GM19351 (cell line): Measurements from ENCODE around the gene ENTPD2.

ENCODE experiments used
- ATAC-seq: cut with Tn5 transposase; IDR thresholded peaks from one replicate; pipeline ENCODE4 v1.9.1; 2021; ENCODE audit warnings: mild to moderate bottlenecking, moderate library complexity; ENCODE audit not compliant: unreplicated experiment

Gene ENTPD2

DNA sequence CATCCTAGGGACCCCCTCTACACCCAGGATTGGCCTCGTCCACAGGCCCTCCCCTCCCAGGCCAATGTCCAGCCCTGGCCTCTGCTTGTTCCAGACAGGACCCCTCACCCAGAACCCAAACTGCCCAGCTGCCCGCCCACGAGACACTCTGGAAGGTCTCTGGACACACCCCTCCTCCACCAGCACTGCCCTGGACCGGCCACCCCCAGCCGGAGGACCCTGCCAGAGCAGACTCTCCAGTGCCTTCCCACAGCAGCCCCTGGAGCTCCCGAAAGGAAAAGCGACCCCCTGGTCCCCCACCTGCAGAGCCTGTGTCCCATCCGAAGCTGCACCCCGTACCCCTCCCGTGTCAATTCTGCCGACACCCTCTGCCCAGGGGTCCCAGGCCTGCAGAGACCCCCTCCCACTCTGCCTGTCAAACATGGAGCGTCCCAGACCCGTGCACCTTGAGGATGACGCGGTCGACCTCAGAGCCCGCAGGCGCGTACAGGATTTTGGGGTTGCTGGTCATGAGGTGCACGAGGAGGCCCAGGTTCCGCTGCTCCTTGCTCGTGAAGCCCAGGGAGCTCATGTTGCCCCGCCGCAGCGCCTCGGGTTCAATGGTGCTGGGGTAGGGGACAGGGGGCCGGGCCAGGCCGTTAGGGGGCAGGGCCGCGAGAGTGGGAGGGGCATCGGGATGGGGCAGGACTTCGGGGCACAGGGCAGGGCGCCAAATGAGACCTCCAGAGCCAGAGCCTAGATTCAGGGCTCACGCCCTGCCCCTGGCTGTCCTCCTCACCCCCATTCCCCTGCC, 33.8 kb downstream of the ENTPD2 start:
- no peak for ATAC-seq

DNA sequence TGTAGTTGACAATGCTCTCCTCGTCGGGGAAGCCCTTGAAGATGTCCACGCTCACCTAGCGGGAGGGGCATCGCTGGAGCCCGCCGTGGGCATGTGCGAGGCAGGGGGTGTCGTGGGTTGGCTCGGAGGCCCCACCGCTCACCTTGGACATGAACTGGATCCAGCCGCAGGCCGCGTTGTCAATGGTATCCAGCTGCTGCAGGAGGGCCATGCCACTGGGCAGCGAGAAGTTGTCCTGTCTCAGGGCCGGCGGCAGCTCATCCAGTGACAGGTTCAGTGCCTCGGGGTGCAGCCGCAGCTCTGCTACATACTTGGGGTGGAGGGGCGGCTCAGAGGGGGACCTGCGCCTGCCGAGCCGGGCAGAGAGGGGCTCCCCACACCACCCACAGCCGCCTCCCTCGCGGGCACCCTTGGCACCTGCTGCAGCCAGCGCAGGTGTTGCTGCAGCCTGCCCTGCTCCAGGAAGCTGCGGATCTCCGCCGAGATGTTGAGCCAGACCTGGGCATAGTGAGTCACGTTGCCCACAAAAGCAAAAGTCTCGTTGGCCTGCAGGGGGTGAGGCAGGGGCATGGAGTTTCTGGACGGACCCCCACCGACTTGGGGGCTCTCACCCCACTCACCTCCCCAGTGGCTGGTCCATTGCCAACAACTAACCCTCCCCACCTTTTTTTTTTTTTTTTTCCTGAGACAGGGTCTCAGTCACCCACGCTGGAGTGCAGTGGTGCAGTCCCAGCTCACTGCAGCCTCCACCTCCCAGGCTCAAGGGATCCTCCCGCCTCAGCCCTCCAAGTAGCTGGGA, 34.9 kb downstream of the ENTPD2 start:
- ATAC-seq: no peak

DNA sequence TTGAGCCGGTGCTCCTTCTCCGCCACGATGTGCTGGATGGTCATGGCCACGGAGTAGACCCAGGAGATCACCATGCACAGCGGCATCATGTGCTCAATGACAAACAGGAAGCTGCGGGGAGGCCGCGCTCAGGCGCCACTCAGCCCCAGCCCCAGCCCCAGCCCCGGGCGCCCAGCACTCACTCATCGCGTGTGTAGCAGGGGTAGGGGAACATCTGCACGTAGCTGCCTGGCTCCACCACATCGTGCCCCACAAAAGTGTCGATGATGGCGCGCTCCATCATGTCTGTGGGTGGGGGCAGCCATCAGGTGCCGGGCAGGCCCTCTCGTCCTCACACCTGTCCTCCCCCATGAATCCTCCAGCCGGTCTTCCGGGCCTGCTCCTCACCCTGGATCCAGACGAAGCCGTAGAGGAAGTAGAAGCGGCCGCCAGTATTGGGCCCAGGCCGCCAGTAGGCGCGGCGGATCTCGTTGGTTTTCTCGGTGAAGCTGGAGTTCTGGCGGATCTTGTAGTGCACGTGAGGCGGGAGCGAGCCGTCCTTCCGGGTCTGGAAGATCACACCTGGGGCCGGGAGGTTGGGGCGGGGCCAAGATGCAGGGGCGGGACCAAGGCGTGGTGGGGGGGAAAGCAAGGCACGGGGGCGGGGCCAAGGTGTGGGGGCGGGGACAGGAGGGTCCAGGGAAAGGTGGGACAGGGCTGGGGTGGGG, 35.9 kb downstream of the ENTPD2 start:
- ATAC-seq: no peak

DNA sequence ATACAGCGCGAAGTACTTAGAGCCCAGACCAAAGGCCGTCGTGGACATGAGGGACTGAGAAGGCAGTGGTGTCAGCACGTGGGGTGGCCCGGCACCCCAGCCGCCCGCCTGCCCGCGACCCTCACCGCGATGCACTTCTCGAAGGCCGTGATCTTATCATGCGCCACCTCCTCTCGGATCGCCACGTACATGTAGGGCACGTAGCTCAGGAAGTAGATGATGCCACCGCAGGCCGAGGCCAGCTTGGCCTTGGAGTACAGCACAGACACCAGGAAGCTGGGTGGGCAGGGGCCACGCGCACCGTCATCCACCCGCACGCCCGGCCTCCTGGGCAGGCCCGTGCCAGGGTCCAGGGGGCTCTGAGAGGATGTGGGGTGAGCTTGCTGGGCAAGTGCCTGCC, 36.8 kb downstream of the ENTPD2 start:
- no peak for ATAC-seq

DNA sequence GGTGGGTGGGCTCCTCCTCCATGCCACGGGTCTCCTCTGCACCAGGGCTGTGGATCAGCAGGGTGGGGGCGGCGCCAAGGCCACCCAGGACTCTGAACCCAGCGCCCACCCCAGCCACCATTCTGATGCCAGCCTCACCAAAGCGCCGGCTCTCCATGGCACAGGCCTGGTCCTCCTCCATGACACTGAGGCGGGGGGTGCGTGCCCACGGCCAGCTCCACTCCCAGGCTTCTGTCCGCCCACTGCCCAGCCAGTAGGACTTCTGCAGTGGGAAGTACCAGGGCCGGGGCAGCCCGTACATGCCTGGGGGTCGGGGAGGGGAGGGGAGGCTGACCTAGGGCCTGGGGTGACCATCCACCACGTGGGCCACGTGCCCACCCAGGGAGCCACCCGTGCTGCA, 37.4 kb downstream of the ENTPD2 start:
- ATAC-seq: no peak

DNA sequence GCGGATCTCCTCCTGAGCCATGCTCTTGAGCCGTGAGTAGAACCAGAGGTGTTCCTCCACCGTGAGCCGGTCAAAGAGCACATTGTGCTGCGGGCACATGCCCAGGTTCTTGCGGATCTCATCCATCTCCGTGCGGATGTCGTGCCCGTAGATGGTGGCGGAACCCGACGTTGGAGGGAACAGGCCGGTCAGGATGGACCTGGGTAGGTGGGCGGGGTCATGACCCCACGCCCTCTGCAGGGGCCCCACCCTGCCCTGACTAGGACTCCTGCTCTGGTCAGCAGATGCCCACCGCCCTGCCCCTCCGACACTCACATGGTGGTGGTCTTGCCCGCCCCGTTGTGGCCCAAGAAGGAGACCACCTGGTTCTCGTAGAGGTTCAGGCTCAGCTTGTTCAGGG, 37.9 kb downstream of the ENTPD2 start:
- ATAC-seq: no peak

DNA sequence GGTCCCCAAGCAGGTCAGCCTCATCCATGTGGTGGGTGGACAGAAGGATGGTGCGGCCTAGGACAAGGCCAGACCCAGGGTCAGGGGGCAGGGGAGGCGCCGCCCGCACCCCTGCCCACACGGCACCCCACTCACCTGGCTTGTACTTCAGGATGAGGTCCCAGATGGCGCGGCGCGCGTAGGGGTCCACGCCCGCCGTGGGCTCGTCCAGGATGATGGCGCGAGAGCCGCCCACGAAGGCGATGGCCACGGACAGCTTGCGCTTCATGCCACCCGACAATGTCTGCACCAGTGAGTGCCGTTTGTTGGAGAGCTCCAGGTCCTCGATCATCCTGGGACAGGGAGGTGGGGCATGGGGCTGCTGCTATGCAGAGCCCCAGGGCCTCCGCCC, 38.3 kb downstream of the ENTPD2 start:
- ATAC-seq: no peak

DNA sequence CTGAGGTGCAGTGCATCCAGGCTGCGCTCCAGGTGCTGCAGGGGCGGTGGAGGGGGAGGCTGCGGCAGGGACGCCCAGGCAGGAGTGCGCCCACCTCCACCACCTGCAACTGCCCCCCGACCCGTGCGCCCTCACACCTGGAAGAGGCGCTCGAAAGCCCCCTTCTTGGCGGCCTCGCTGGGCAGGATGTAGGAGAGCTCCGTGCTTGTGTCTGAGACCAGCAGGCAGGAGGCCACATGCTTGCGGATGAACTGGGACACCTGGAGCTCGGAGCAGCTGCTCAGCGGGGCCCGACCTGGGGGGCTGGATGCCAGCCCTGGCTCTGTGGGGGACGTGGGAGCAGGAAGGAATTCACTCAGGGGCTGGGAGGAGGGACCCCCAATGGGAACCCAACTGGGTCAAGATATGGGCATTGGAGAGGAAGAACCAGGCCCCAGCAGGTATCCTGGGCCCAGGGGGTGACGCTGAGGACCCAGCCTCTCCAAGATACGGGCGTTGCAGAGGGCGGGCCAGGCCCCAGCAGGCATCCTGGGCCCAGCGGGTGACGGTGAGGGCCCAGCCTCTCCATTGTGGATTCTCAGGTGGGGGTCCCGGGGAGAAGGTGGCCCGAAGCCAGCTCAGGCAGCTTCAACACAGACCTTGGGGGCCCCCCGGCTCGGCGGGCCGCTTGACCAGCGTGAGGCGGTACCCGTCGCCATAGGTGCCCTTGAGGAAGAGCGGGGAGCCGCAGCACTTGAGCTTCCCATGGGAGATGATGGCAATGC, 38.9 kb downstream of the ENTPD2 start:
- no peak for ATAC-seq

DNA sequence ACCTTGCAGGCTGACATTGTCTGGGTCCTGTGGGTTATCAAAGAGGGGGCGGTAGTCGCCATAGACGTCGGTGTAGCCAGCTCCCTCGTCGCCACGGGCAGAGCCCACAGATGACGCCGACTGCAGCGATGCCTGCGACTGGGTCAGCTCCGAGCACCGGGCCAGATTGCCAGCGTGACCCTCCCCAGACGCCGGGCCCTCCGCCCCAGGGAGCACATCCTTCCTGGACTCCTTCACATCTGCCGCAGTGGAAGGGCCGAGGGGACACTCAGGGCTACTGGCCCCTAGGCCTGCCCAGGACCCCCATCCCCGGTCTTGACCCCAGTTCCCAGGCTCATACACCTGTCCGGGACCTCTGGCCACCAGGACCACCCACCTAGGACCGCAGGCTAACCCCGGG, 39.7 kb downstream of the ENTPD2 start:
- ATAC-seq: no peak

DNA sequence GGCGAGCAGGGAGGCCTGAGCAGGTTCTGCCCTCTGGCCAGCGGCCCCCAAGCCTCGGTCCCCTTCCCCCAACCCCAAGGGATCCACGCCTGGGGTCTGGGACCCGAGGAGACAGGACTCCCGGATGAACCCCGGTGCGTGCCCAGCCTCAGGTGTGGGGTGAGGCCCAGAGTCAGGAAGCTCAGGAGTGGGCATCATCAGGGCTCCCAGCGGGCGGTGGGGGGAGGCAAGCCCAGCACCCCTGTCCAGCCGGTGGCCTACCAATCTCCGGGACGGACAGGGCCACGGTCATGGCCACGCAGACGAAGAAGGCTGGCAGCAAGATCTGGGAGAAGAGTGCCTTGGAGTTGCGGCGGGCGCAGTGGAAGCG, 40.3 kb downstream of the ENTPD2 start:
- no peak for ATAC-seq

DNA sequence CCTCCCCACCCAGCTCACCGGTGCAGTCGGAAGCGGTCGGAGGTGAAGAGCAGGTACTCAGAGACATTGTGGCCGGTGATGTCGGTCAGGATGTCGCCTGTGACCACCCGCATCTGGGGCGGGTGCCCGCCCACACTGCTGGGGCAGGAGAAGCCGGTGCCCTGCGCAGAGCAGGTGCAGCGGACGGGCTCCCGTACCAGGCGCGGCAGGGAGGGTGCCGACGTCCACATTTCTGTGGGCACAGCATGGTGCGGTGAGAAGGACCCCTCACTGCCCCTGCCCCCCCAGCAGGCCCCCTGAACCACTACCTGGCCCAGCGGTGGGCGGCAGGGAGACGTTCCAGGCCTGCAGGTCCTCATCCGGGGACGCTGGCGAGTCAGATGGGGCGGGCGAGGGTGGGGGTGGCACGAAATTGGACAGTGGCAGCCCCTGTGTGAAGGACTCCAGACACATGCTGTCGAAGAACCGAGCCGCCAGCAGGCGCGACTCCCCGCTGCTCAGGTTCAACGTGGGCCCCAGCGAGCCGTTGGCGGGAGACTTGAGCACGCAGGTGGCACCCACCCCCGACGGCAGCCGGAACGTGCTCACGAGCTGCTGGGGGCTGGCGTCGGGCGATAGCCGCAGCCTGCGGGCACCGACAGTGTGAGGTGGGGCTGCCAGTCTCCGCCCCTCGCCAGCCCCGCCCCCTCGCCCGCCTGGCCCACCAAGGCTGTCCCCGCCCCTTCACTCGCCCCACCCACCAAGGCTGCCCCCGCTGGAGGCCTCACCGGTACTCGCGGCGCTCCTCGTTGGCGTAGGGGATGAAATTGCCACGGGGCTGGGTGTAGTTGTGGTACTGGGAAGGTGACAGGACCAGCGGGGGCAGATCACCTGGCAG, 40.9 kb downstream of the ENTPD2 start:
- ATAC-seq: no peak

DNA sequence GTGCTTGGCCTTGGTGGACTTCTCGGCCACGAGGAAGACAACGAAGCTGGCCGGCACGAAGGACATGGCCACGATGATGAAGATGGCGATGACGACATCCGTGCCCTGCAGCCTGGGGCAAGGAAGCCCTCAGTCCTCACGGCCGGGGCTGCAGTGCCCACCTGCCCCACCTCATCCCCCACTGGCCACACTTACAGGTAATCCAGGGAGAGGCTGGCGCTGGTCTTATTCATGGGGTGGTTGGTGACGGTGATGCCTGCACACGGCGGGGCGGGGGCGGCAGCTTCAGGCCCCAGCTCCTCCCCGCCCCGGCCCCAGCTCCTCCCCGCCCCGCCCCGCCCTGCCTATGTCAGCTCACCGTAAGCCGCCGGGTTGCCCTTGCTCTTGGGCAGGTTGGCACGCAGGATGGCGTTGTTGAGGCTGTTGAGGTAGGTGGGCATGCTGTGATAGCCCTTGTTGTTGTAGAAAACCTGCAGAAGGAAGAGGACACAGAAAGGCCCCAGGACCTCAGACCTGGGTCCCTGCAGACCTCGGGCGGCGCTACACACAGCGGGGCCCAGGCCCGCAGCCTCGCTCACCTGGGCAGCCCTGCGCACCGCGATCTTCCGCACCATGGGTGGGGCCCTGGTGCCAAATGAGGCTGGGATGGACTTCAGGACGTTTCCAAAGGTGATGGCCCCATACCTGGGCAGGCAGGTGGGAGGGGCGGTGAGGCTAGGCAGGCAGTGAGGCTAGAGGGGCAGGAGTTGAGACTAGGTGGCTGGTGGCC, 41.8 kb downstream of the ENTPD2 start:
- no peak for ATAC-seq

DNA sequence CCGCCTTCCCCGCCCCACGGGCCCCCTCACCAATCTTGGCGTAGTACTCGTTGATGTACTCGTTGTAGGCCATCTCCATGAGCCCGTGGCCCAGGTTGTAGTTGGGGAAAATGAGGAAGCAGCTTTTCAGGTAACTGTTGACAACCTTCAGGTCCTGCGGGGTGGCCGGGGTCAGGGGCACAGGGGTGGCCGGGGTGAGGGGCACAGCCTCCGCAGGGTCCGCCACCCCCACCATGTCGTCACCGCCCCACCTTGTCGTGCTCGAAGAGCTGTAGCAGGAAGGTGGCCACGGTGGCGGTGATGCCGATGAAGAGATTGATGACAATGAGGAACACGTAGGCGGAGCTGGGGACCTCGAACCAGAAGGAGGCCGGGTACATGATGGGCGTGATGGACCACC, 42.7 kb downstream of the ENTPD2 start:
- ATAC-seq: no peak

DNA sequence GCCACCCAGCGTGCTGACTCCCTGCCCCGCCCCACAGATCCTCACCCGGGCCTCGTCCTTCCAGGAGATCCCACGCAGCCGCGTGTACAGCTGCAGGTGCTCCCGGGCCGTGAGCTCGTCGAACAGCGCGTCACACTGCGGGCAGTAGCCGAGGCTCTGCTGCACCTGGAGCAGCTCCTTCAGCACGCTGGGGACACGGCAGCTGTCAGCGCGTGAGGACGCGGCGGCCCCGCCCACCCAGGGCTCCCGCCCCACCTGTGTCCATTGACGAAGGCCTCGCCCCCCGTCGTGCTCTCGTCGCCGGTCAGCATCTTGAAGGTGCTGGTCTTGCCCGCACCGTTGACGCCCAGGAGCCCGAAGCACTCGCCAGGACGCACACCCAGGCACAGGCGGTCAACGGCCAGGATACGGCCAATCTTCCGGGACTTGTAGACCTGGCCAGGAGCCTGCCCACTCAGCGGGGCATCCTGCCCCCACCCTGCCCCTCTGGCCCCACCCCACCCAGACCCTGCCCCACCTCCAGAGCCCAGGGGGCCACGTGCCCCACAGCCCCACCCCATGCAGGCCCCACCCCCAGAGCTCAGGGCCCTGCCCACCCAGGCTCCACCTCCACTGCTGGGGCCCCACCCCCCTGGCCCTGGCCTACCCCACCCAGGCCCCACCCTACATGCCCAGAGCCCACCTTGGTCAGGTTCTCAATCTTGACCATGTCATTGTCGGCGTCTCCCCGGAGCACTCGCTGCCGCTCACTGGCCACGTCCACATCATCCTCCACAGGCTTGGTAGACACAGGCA, 43.7 kb downstream of the ENTPD2 start:
- no peak for ATAC-seq

DNA sequence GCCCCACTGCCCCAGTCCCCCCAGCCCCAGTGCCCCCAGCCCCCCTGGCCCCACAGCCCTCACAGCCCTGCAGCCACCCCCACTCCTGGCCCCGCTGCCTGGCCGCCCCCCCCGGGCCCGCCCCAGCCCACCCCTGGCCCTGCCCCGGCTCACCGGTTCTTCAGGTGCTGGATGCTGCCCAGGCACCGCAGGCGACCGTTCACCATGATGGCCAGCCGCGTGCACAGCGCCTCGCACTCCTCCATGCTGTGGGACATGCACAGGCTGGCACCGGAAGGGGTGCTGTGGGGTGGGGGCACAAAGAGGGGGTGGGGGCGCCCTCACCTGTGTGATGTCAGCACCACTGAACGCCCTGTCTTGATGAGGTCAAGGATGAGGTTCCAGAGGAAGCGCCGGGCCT, 44.6 kb downstream of the ENTPD2 start:
- ATAC-seq: no peak

DNA sequence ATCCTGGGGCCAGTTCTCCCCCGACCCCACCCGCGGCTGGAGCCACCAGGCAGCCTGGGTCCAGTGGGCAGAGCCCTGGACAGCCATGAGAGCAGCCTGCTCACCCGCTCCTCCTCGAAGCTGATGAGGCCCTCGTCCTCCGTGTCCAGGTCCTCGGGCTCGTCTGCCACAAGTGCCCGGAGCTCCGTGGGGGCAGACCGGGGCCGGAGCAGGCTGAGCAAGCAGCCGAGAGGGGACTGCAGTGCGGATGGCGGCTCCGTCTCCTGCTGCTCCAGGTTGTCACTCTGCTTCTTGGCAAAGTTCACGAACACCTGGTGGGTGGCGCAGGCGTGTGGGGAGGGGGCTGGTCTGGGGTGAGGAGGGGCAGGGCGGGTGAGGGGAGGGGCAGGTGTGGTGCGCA, 45.5 kb downstream of the ENTPD2 start:
- ATAC-seq: no peak

DNA sequence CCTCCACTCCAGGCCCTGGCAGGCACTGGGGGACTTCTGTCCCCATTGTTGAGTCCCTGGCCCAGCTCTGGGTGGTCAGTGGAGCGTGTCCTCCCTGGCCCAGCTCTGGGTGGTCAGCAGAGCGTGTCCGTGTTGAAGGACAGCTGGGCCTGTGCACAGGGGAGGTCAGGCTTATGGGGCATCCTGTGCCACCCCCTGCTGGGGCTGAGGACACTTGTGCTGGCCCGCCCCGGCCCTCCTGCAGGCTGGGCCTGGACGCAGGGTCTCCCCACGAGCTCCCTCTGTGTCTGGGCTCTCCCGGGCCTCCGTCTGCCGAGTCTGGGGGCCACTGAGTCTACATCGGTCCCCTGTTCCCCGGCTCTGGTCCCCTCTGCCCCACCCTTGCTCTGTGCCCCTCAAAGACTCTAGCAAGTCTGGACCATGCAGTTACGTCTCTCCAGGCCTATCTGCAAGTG, 46.0 kb downstream of the ENTPD2 start:
- no peak for ATAC-seq

DNA sequence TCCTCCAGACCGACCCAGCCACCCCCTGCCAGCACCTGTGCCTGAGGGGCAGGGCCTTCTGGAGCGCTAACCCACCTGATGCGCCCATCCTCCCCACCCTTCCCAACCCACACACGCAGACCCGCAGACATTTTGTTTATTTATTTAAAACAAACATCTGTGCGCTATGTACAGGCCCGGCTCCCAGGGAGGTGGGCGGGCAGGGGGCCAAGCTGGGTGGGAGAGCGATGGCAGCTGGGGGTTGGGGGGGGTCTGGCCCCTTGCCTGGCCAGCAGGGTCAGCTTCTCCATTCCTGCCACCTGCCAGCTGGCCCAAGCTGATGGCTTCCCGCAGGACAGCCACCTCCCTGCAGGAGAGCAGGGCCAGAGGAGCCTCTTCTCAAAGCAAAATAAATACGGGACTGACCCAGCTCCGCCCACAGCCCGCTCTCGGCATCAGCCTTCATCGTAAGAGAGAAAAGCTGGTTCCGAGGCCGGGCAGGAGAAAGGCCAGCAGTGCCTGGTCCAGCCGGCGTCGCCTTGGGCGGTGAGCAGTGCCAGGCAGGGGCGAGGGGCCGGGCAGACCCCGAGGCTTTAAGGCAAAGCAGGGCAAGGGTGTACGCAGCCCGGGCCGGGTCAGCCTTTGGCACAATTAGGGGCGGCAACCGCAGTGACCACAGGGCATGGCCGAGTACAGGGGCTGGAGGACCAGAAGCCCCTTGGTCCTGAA, 46.6 kb downstream of the ENTPD2 start:
- ATAC-seq: no peak
